DMS114 treated with DMSO at 0.1 percent for 48 hours (cell line): ENCODE measurements around the gene NUBP1.
"Not testable (repeated sequence)": the region's sequence is repeated elsewhere in the genome, so short reads cannot be mapped to it uniquely, and the experiment has no call there.

ENCODE experiments used
- DNase-seq: peaks from one replicate; lab custom pipeline; 2025; ENCODE audit not compliant: unreplicated experiment; lab: John Stamatoyannopoulos, UW

The NUBP1 gene

GRCh38 chr16:10750793-10751192, 7.2 kb downstream of the NUBP1 start:
- DNase-seq = no peak

GRCh38 chr16:10751291-10751697, 7.7 kb downstream of the NUBP1 start:
- no peak for DNase-seq

GRCh38 chr16:10752843-10753523, 9.3 kb downstream of the NUBP1 start:
- no peak for DNase-seq

DNA sequence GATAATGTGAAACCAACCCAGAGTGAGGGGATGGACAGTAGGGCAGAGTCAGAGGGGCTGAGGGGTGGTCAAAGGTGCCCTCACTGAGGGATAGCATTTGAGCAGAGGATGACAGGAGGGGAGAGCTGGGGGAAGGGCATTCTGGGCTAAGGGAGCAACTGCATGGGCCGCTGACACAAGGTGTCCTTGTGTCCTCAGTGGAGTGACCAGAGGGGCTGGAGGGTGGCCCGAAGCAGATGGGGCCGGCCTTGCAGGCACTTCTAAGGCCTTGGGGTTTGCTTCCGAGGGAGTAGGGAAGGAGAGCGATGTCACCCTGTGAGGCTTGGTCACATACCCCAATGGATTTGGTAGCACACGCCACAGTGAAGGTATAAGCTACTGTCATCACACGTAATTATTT, 10.0 kb downstream of the NUBP1 start:
- DNase-seq = no peak

GRCh38 chr16:10754941-10755340, 11.3 kb downstream of the NUBP1 start:
- no peak for DNase-seq

DNA sequence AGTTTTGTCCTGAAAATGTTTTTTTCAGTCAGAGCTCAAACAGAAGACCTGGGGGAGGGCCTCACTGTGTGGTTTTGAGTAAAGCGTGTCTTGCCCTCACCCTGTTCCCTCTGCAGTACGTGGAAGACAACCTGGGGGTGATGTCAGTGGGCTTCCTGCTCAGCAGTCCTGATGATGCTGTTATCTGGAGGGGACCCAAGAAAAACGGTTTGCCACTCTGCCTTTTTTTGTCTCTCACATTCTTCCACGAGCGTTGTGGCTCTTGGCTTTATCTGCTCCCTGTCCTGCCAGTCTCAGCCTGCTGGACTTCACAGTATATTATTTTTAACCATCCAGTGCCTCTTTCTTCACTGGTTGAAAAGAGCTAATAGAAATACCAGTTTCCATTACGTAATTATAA, 12.9 kb downstream of the NUBP1 start:
- DNase-seq = no peak

DNA sequence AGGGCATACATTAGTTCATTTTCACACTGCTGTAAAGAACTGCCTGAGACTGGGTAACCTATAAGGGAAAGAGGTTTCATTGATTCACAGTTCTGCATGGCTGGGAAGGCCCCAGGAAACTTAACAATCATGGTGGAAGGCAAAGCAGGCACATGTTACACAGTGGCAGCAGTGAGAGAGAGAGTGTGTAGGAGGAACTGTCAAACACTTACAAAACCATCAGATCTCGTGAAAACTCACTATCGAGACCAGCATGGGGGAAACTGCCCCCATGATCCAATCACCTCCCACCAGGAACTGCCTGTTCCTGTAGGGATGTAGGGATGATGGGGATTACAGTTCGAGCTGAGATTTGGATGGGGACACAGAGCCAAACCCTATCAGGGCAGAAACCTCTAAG, 17.2 kb downstream of the NUBP1 start:
- no peak for DNase-seq

DNA sequence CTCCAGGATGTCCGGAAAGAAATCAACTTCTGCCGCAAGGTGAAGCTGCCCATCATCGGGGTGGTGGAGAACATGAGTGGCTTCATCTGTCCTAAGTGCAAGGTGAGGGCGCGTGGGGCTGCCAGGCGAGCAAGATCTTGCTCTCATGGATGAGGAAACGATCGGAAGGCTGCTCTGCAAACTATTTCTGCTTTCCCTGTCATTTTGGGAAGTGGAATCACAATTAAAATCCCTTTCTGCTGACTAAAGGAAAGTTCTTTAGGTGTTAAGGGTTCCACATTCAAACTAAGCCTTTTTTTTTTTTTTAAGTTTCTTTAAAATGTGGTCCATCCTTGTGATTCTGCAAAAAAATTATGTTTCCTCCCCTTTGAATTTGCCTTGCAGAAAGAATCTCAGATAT, 17.7 kb downstream of the NUBP1 start:
- DNase-seq = no peak

DNA sequence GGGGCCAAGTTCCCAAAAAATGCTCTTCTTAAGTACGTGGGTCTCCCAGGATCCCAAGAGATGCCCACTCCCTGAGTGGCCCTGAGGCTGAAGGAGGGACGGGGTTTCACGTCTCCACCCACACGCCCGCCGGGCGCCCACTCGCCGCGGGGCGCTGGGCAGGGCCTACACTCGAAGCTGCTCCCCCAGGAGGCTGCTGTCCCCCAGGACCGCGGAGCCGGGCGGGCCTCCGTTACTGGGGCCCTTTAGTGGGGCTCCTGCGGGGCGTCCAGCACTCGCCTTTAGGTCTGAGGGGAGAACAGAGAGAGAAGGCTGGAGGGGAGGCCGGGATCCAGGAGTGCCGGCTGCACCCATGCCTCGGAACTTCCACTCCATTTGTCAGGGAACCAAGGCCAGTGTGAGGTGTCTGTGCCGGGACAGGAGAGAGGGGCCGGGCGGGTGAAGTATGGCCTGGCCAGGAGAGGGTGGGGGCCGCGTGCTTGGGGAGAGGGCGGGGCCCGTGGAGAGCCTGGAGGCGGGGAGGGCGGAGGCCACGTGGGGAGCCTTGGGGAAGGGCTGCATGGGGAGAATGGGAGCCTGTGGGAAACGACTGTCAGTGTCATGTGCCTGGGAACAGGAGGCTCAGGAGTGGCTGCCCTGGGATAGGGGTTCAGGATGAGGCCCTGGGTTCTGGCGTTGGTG, 18.8 kb downstream of the NUBP1 start:
- DNase-seq = no peak

- no peak for DNase-seq
Measured at GRCh38 chr16:10763456-10763855, 19.8 kb downstream of the NUBP1 start.

- DNase-seq = no peak
Measured at GRCh38 chr16:10765772-10766171, 22.1 kb downstream of the NUBP1 start.

GRCh38 chr16:10767127-10767526, 23.5 kb downstream of the NUBP1 start:
- no peak for DNase-seq

GRCh38 chr16:10769381-10769780, 25.7 kb downstream of the NUBP1 start:
- no peak for DNase-seq

DNA sequence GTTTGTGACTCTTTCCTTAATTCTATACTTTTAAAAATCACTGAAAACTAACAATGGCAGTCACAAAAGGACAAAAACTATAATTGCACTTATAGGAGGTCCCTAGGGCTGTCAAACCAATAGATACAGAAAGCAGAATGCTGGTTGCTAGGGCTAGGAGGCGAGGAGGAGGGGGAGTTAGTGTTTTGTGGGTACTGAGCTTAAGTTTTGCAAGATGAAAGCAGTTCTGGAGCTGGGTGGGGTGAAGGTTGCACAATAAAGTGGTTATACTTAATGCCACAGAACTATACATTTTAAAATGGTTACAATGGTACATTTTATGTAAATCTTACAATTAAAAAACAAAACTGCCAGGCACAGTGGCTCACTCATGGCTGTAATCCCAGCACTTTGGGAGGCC, 27.3 kb downstream of the NUBP1 start:
- DNase-seq = no peak

- DNase-seq = no peak
Measured at GRCh38 chr16:10776280-10776679, 32.6 kb downstream of the NUBP1 start.

DNA sequence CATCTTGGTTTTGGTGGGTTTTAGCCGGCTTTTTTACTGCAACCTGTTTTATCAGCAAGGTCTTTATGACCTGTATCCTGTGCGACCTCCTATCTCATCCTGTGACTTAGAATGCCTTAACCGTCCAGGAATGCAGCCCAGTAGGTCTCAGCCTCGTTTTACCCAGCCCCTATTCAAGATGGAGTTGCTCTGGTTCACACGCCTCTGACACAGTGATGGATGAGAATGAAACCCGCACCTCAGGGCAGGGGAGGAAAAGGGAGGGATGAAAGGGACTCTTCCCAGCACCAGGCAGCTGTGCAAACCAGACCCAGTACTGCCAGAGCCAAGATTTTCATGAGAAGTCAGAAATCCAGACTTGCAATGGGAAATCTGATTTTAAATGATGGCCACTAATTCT, 33.3 kb downstream of the NUBP1 start:
- DNase-seq = not testable (repeated sequence)

GRCh38 chr16:10777356-10777755, 33.7 kb downstream of the NUBP1 start:
- no peak for DNase-seq

- DNase-seq = not testable (repeated sequence)
Measured at GRCh38 chr16:10779908-10780307, 36.3 kb downstream of the NUBP1 start.

GRCh38 chr16:10780628-10781027, 37.0 kb downstream of the NUBP1 start:
- DNase-seq = no peak

GRCh38 chr16:10782628-10783027, 39.0 kb downstream of the NUBP1 start:
- DNase-seq = no peak

DNA sequence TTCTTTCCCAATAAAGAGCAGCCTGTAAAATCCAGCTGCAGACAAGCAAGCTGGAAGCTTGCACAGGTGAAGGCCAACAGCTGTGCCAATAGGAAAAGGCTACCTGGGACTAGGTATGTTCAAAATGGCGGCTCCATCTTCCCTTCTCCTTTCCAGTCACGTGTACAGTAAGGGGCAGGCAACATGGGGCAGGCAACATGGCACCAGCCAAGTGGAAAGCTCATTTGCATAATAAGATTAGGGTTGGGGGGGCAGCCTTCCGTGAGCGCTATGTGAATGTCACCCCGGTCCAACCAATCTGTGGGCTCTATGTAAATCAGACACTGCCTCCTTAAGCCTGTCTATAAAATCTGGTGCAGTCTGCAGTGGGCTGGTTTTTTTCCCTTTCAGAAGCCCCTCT, 43.7 kb downstream of the NUBP1 start:
- DNase-seq = no peak

DNA sequence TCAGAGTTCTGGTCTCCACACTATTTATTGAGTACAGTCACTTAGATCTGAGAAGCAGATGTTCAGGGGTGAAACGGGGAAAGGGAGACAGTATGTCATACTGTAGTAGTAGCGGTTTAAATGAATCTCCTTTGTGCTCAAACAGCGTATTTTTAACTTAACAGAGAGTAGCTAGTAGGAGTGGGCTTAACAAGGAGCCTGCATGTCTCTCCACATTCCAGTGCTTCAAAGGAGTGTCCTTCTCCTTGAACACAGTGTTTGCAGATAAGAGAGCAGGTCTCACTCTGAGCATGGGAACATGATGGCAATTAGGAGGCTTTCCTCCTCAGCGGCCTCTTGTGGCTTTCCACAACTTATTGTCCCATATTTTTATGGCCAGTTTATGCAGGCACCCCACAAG, 45.0 kb downstream of the NUBP1 start:
- not testable (repeated sequence) for DNase-seq

DNA sequence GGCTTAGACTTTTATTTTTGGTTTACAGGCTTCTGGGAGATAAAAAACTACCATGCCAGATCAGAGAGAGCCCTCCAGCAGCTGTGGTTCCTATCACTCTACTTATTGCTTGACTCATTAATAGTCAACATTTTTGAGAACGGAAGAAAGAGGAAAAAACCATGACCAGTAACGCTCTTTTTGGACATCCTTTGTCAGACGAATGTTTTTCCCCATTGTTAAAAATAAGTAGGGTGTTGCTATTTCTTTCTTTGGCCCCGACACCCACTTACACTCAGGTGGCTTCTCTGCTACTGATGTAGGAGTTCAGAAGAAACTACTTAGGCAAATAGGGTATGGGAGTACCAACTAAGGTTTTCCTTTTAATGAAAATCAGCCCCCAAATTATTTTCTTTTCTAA, 47.4 kb downstream of the NUBP1 start:
- DNase-seq = no peak
